ENCODE results near the gene ARAF. TPM values are rescaled to one million over a fixed set of nuclear protein-coding genes. Genes with fewer than 3 reads are reported as not detected.

Gene ARAF
- polyA plus RNA-seq, 3 donors: 49.7 to 105 (median 68.6) TPM

GRCh38 chrX:47608130-47608810, 47.3 kb downstream of the ARAF start:
- Histone ChIP-seq H3K27me3 (ENCODE audit: control insufficient read depth in 2 of 2, insufficient read depth in 2 of 2, low read length in 2 of 2) (no peaks in the 10 kb centered on the region), H3K36me3 (replicated peaks in 1 of 2; ENCODE audit: control insufficient read depth in 1 of 2, insufficient read depth in 2 of 2, low read length in 2 of 2) (no peaks in the 10 kb centered on the region), H3K79me2 (ENCODE audit: insufficient read depth, low read length) (no peaks in the 10 kb centered on the region), H2AFZ (ENCODE audit: insufficient read depth, low read depth, low read length, poor library complexity, severe bottlenecking) (no peak overlapping the region), H3K9ac (ENCODE audit: insufficient read depth, low read length, poor library complexity, severe bottlenecking) (no peak overlapping the region), H3K4me3 (replicated peaks in 1 of 3; ENCODE audit: low read depth in 2 of 3, low read length in 3 of 3) (peak overlapping the region in 1 of 3 experiments; percentile 19), H3K9me3 (replicated peaks in 1 of 2; ENCODE audit: control insufficient read depth in 1 of 2, insufficient read depth in 1 of 2, low read length in 2 of 2) (no peaks in the 10 kb centered on the region), H3K4me2 (replicated peaks; ENCODE audit: extremely low read depth, low read length, poor library complexity, severe bottlenecking) (peak overlapping the region; percentile 45), H3K27ac (ENCODE audit: low read depth in 1 of 2, low read length in 2 of 2) (peak overlapping the region in 1 of 2 donors; percentile 28), H4K20me1 (ENCODE audit: insufficient read depth, low read length) (no peaks in the 10 kb centered on the region), H3K4me1 (ENCODE audit: control insufficient read depth in 1 of 2, insufficient read depth in 2 of 2, low read length in 2 of 2) (peaks cover 41 to 48% of the 10 kb centered on the region in 2 donors)
- TF ChIP-seq, protein P1, sequence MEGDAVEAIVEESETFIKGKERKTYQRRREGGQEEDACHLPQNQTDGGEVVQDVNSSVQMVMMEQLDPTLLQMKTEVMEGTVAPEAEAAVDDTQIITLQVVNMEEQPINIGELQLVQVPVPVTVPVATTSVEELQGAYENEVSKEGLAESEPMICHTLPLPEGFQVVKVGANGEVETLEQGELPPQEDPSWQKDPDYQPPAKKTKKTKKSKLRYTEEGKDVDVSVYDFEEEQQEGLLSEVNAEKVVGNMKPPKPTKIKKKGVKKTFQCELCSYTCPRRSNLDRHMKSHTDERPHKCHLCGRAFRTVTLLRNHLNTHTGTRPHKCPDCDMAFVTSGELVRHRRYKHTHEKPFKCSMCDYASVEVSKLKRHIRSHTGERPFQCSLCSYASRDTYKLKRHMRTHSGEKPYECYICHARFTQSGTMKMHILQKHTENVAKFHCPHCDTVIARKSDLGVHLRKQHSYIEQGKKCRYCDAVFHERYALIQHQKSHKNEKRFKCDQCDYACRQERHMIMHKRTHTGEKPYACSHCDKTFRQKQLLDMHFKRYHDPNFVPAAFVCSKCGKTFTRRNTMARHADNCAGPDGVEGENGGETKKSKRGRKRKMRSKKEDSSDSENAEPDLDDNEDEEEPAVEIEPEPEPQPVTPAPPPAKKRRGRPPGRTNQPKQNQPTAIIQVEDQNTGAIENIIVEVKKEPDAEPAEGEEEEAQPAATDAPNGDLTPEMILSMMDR (IDR thresholded peaks at IDR 0.05): no peak
- H3K27ac Mint-ChIP-seq: peak overlapping the region in 6 of 7 donors; percentile 60 to 84 (median 76)
- peak in 1 of 3 donors; percentile 28 for DNase-seq
- no peaks in the 10 kb centered on the region for H3K36me3 Mint-ChIP-seq
- WGBS (ENCODE audit: insufficient coverage): 15% methylated on average over 4 of the region's 9 CpGs
- peaks cover 0 to 5% (median 0%) of the 10 kb centered on the region in 3 donors for H3K27me3 Mint-ChIP-seq (ENCODE audit: low read depth in 3 of 3)
- peaks cover 41% of the 10 kb centered on the region for H3K4me1 Mint-ChIP-seq
- H3K9me3 Mint-ChIP-seq: peaks cover 0 to 7% (median 0%) of the 10 kb centered on the region in 7 donors
- intact Hi-C loops (cut with micrococcal nuclease): no loop called here
- peak overlapping the region; percentile 37 to 71 for H3K4me3 Mint-ChIP-seq

GRCh38 chrX:47610511-47610910, 49.5 kb downstream of the ARAF start:
- Mint-ChIP-seq H3K9me3 (peaks cover 0 to 9% (median 0%) of the 10 kb centered on the region in 7 donors), H3K27ac (no peak overlapping the region), H3K4me1 (peaks cover 32% of the 10 kb centered on the region), H3K36me3 (no peaks in the 10 kb centered on the region), H3K4me3 (no peak overlapping the region), H3K27me3 (ENCODE audit: low read depth in 3 of 3) (peaks cover 0 to 7% (median 3%) of the 10 kb centered on the region in 3 donors)
- WGBS (ENCODE audit: insufficient coverage): no CpG with 5 or more reads among the region's 4 CpGs
- no peaks in the 10 kb centered on the region for H3K36me3 ChIP-seq (replicated peaks in 1 of 2; ENCODE audit: control insufficient read depth in 1 of 2, insufficient read depth in 2 of 2, low read length in 2 of 2)
- peaks cover 33 to 39% of the 10 kb centered on the region in 2 donors for H3K4me1 ChIP-seq (ENCODE audit: control insufficient read depth in 1 of 2, insufficient read depth in 2 of 2, low read length in 2 of 2)
- H3K27ac ChIP-seq (ENCODE audit: low read depth in 1 of 2, low read length in 2 of 2): no peak overlapping the region
- H3K9me3 ChIP-seq (replicated peaks in 1 of 2; ENCODE audit: control insufficient read depth in 1 of 2, insufficient read depth in 1 of 2, low read length in 2 of 2): no peaks in the 10 kb centered on the region
- no peak overlapping the region for H2AFZ ChIP-seq (ENCODE audit: insufficient read depth, low read depth, low read length, poor library complexity, severe bottlenecking)
- H3K79me2 ChIP-seq (ENCODE audit: insufficient read depth, low read length): no peaks in the 10 kb centered on the region
- no peak overlapping the region for H3K4me3 ChIP-seq (replicated peaks in 1 of 3; ENCODE audit: low read depth in 2 of 3, low read length in 3 of 3)
- peaks cover 0 to 2% of the 10 kb centered on the region in 2 donors for H3K27me3 ChIP-seq (ENCODE audit: control insufficient read depth in 2 of 2, insufficient read depth in 2 of 2, low read length in 2 of 2)
- no peak overlapping the region for H3K9ac ChIP-seq (ENCODE audit: insufficient read depth, low read length, poor library complexity, severe bottlenecking)
- TF ChIP-seq, protein P1 (IDR thresholded peaks at IDR 0.05): no peak
- no peak overlapping the region for H3K4me2 ChIP-seq (replicated peaks; ENCODE audit: extremely low read depth, low read length, poor library complexity, severe bottlenecking)
- no peaks in the 10 kb centered on the region for H4K20me1 ChIP-seq (ENCODE audit: insufficient read depth, low read length)
- intact Hi-C loops (cut with micrococcal nuclease): no loop called here
- DNase-seq: peak in 1 of 3 donors; percentile 37

Measured in CD14-positive monocyte (primary cell).